ENCODE measurements around the gene CHMP4B.

- no peak for TF ChIP-seq CTCF (IDR thresholded peaks at IDR 0.05; ENCODE audit: low read depth, low read length, missing input control)
- no peak for TF ChIP-seq GABPA (IDR thresholded peaks at IDR 0.05 in 1 of 2, conservative IDR thresholded peaks at IDR 0.05 in 1 of 2)
- TF ChIP-seq YY1 (IDR thresholded peaks at IDR 0.05): no peak
- no peak for TF ChIP-seq MAX (IDR thresholded peaks at IDR 0.05)
- no peak for TF ChIP-seq HNF4G (IDR thresholded peaks at IDR 0.05)
- TF ChIP-seq RAD21 (IDR thresholded peaks at IDR 0.05): no peak
- no peak for TF ChIP-seq TAF1 (conservative IDR thresholded peaks at IDR 0.05)
- TF ChIP-seq FOXA1 (IDR thresholded peaks at IDR 0.05): no peak
- TF ChIP-seq JUND (IDR thresholded peaks at IDR 0.05): no peak
- TF ChIP-seq ATF3 (IDR thresholded peaks at IDR 0.05): no peak
Measured at GRCh38 chr20:33787253-33787891, 23.8 kb upstream of the CHMP4B start.

Measured in liver (tissue), 3 donors.